Breast epithelium (tissue), 4 donors: ENCODE results near the gene HOXA11. TPM values are rescaled to one million over a fixed set of nuclear protein-coding genes. Genes with fewer than 3 reads are reported as not detected.

Experiments
- DNase-seq, 2 donors: peaks; one replicate each; pipeline ENCODE4 v3.0.0-alpha.2; 2019; ENCODE audit warnings: low spot score in 2 of 2
- H3K27ac ChIP-seq, 2 donors: fragments of 200-600 bp; sonication (generic) in 1 of 2; one replicate each; pipeline ENCODE4 v1.5.1; 2016 to 2019; ENCODE audit warnings: mild to moderate bottlenecking in 1 of 2
- H3K27me3 ChIP-seq, 2 donors: fragments of 200-600 bp; sonication (generic) in 1 of 2; one replicate each; pipeline versions ENCODE4 v1.5.1 to v1.6.0; 2017 to 2019; ENCODE audit warnings: control low read depth in 1 of 2, mild to moderate bottlenecking in 1 of 2
- H3K36me3 ChIP-seq: fragments of 200-600 bp; one replicate; pipeline ENCODE4 v1.5.1; 2019
- H3K4me1 ChIP-seq, 2 donors: fragments of 200-600 bp; sonication (generic); one replicate each; pipeline ENCODE4 v1.5.1; 2016 to 2019; ENCODE audit warnings: control low read depth in 1 of 2
- H3K4me3 ChIP-seq, 3 donors: fragments of 200-600 bp; sonication (generic); 1 replicate in 2 of 3; 2 replicates in 1 of 3; pipeline ENCODE4 v1.5.1; 2016 to 2019; ENCODE audit warnings: mild to moderate bottlenecking in 3 of 3, moderate library complexity in 2 of 3
- H3K9me3 ChIP-seq, 2 donors: fragments of 200-600 bp; sonication (generic) in 1 of 2; one replicate each; pipeline ENCODE4 v1.5.1; 2016 to 2019; ENCODE audit warnings: control low read depth in 1 of 2
- CTCF ChIP-seq, 3 donors: fragments of 450-650 bp; IDR thresholded peaks; one replicate each; pipeline ENCODE4 v1.5.1; 2016 to 2017; ENCODE audit warnings: antibody characterized with exemption in 3 of 3, mild to moderate bottlenecking in 3 of 3, moderate library complexity in 3 of 3
- POLR2A ChIP-seq: fragments of 450-650 bp; IDR thresholded peaks from one replicate; pipeline ENCODE4 v1.6.1; 2016; ENCODE audit warnings: antibody characterized with exemption, mild to moderate bottlenecking, moderate library complexity
- POLR2AphosphoS5 ChIP-seq, 3 donors: sonication (generic); formaldehyde crosslinking; IDR thresholded peaks; one replicate each; pipeline ENCODE4 v1.6.1; 2017; ENCODE audit warnings: antibody characterized with exemption in 3 of 3
- intact Hi-C: fragments of 100-400 bp; cut with DNase I; formaldehyde crosslinking; loops from one replicate; pipeline ENCODE4 v1.15.1; 2023; ENCODE audit warnings: low total_unique reads
- total RNA-seq, 3 donors: library from RNA; depleted of rRNA; stranded (reverse); fragments of >200 nt; gene quantifications; one replicate each; pipeline ENCODE4 v1.1.0, GENCODE V29; 2016

The HOXA11 gene
- total RNA-seq, 3 donors from 2014 or later = 1.9 TPM; not detected in 2

DNA sequence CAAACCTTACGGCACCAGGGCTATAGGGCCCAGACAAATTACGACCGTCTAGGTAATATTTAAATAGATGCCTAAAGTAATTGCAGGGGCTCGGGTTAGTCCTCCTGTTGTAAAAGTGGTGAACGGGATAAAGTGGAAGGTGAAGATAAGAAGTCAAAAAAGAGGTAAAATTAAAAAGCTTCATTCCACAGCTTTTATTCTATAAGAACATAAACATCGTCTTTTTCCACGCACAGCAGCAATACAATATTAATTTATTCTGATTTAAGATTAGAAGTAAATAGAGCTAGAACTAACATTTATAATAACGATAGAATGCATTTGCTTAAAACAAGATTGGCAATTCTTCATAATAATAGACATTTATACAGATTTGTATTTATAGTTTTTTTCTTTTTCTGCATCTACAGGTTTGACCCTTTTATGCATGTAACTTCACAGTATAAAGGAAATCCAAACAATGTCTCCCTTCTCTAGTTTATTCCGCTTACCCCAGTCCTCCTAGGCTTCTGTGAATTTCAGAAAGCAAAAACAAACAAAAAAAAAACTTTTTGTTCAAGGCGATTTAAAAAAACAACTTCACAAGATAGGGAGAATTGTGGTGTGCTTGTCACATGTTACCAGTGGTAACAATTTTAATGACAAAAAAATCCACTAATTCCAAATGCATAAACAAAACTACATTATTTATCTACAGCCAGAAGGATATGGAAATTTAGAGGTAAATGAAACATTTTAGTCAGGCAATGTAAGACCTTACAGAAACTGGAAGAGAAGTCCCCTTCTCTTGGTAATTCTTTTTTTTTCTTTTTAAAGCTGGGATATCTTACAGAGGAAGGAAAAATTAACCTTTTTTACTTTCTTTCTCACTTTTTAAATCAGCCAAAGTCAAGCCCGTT is 14.4 kb downstream of the HOXA11 start:
- peak overlapping the region; percentile 62 to 76 (median 63) for H3K4me3 ChIP-seq
- intact Hi-C loops = loop anchor here (10.0 kb wide), 1 partner anchor 1316 kb away; no protein-coding TSS in a partner anchor

DNA sequence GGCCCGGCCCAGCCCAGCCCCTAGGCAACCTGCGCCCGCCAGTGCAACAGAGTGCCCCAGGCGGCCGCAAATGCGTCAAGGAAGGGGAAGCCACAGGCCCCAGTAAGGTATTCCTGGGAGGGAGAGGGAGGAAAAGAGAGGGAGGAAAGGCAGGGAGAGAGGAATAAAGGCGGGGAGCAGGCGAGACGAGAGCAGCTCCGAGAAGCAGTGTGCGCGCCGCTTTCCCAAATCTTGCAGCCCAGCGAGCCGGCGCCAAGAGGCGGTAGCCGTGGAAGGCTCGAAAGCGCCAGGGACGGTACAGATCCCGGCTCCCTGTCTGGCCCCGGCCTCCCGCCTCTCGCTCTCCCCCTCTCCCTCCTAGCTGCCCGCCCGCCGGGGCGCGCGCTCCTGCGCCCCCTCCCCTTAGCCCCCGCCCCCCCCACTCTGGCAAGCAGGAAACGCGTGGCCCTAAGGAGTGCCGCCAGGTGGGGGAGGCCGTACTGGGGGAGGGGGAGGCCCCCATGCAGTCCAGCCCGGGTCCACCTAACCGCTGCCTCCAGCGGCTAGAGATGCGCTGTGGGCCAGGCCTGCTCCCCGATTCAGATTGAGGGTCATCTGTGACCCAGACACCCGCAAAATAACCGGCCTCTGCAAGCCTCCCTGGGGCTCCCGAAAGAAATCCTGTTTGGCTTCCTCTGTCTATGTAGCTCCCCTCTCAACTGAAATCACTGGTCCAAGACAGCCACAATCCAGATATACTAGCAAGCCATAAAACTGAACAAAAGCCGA is 15.2 kb downstream of the HOXA11 start:
- Histone ChIP-seq H3K36me3 (no peaks in the 10 kb centered on the region), H3K27me3 (peaks cover 5 to 75% of the 10 kb centered on the region in 2 donors), H3K9me3 (no peaks in the 10 kb centered on the region), H3K4me3 (peak overlapping the region; percentile 50 to 76 (median 63)), H3K27ac (peak overlapping the region; percentile 82 to 89), H3K4me1 (no peaks in the 10 kb centered on the region)
- DNase-seq = peak in 1 of 2 donors; percentile 49
- intact Hi-C loops = loop anchor here (10.0 kb wide), 1 partner anchor 1315 kb away; no protein-coding TSS in a partner anchor
- TF ChIP-seq CTCF (IDR thresholded peaks at IDR 0.05) (no peak), POLR2A (no peak), POLR2AphosphoS5 (IDR thresholded peaks at IDR 0.05) (no peak)

More for the DNA sequence above, 14.4 kb downstream of the HOXA11 start:
- DNase-seq = no peak
- H3K9me3 ChIP-seq = no peaks in the 10 kb centered on the region
- no peaks in the 10 kb centered on the region for H3K4me1 ChIP-seq
- no peak for TF ChIP-seq POLR2A
- no peak for TF ChIP-seq CTCF (IDR thresholded peaks at IDR 0.05)
- TF ChIP-seq POLR2AphosphoS5 (IDR thresholded peaks at IDR 0.05) = no peak
- H3K27me3 ChIP-seq = peaks cover 3 to 75% of the 10 kb centered on the region in 2 donors
- no peaks in the 10 kb centered on the region for H3K36me3 ChIP-seq
- peak overlapping the region; percentile 82 to 89 for H3K27ac ChIP-seq

- Histone ChIP-seq H3K27me3 (peaks cover 6 to 69% of the 10 kb centered on the region in 2 donors), H3K27ac (peak overlapping the region; percentile 82 to 89), H3K4me3 (peak overlapping the region; percentile 50 to 76 (median 63))
Measured at GRCh38 chr7:27168265-27168947, 16.6 kb downstream of the HOXA11 start.

GRCh38 chr7:27167916-27168264 is 17.1 kb downstream of the HOXA11 start:
- TF ChIP-seq POLR2AphosphoS5 (IDR thresholded peaks at IDR 0.05) (no peak), CTCF (IDR thresholded peaks at IDR 0.05) (no peak), POLR2A (no peak)
- H3K9me3 ChIP-seq = no peaks in the 10 kb centered on the region
- H3K27ac ChIP-seq = peak overlapping the region; percentile 78 to 89
- no peaks in the 10 kb centered on the region for H3K36me3 ChIP-seq
- H3K4me1 ChIP-seq = no peaks in the 10 kb centered on the region
- intact Hi-C loops = no loop called here
- H3K4me3 ChIP-seq = peak overlapping the region; percentile 50 to 76 (median 63)
- no peak for DNase-seq
- H3K27me3 ChIP-seq = peaks cover 6 to 67% of the 10 kb centered on the region in 2 donors

More at GRCh38 chr7:27168265-27168947, 16.6 kb downstream of the HOXA11 start:
- no peaks in the 10 kb centered on the region for H3K36me3 ChIP-seq
- no peaks in the 10 kb centered on the region for H3K9me3 ChIP-seq
- intact Hi-C loops = no loop called here
- H3K4me1 ChIP-seq = no peaks in the 10 kb centered on the region
- TF ChIP-seq POLR2AphosphoS5 (IDR thresholded peaks at IDR 0.05) = peak in 2 of 3 donors; percentile 11 to 19
- TF ChIP-seq CTCF (IDR thresholded peaks at IDR 0.05) = no peak
- no peak for DNase-seq
